Breast epithelium (tissue), 4 donors: ENCODE data around the gene NRXN2. TPM values are rescaled to one million over a fixed set of nuclear protein-coding genes. Genes with fewer than 3 reads are reported as not detected.
"Not testable (repeated sequence)": the region's sequence is repeated elsewhere in the genome, so short reads cannot be mapped to it uniquely, and the experiment has no call there.

Source experiments
- DNase-seq, 2 donors: peaks; one replicate each; pipeline ENCODE4 v3.0.0-alpha.2; 2019; ENCODE audit warnings: low spot score in 2 of 2
- H3K27ac ChIP-seq, 2 donors: fragments of 200-600 bp; sonication (generic) in 1 of 2; one replicate each; pipeline ENCODE4 v1.5.1; 2016 to 2019; ENCODE audit warnings: mild to moderate bottlenecking in 1 of 2
- H3K27me3 ChIP-seq, 2 donors: fragments of 200-600 bp; sonication (generic) in 1 of 2; one replicate each; pipeline versions ENCODE4 v1.5.1 to v1.6.0; 2017 to 2019; ENCODE audit warnings: control low read depth in 1 of 2, mild to moderate bottlenecking in 1 of 2
- H3K36me3 ChIP-seq: fragments of 200-600 bp; one replicate; pipeline ENCODE4 v1.5.1; 2019
- H3K4me1 ChIP-seq, 2 donors: fragments of 200-600 bp; sonication (generic); one replicate each; pipeline ENCODE4 v1.5.1; 2016 to 2019; ENCODE audit warnings: control low read depth in 1 of 2
- H3K4me3 ChIP-seq, 3 donors: fragments of 200-600 bp; sonication (generic); 1 replicate in 2 of 3; 2 replicates in 1 of 3; pipeline ENCODE4 v1.5.1; 2016 to 2019; ENCODE audit warnings: mild to moderate bottlenecking in 3 of 3, moderate library complexity in 2 of 3
- H3K9me3 ChIP-seq, 2 donors: fragments of 200-600 bp; sonication (generic) in 1 of 2; one replicate each; pipeline ENCODE4 v1.5.1; 2016 to 2019; ENCODE audit warnings: control low read depth in 1 of 2
- POLR2A ChIP-seq: fragments of 450-650 bp; IDR thresholded peaks from one replicate; pipeline ENCODE4 v1.6.1; 2016; ENCODE audit warnings: antibody characterized with exemption, mild to moderate bottlenecking, moderate library complexity
- POLR2AphosphoS5 ChIP-seq, 3 donors: sonication (generic); formaldehyde crosslinking; IDR thresholded peaks; one replicate each; pipeline ENCODE4 v1.6.1; 2017; ENCODE audit warnings: antibody characterized with exemption in 3 of 3
- intact Hi-C: fragments of 100-400 bp; cut with DNase I; formaldehyde crosslinking; loops from one replicate; pipeline ENCODE4 v1.15.1; 2023; ENCODE audit warnings: low total_unique reads
- total RNA-seq, 3 donors: library from RNA; depleted of rRNA; stranded (reverse); fragments of >200 nt; gene quantifications; one replicate each; pipeline ENCODE4 v1.1.0, GENCODE V29; 2016
- TF ChIP-seq, protein P1 (sequence below), 3 donors: fragments of 450-650 bp; IDR thresholded peaks; one replicate each; pipeline ENCODE4 v1.5.1; 2016 to 2017; ENCODE audit warnings: antibody characterized with exemption in 3 of 3, mild to moderate bottlenecking in 3 of 3, moderate library complexity in 3 of 3

Gene NRXN2
- total RNA-seq, 3 donors from 2014 or later = 1.8 to 4.3 (median 3.5) TPM

- DNase-seq = no peak
- TF ChIP-seq POLR2AphosphoS5 (IDR thresholded peaks at IDR 0.05) (no peak), POLR2A (no peak)
- TF ChIP-seq, protein P1, sequence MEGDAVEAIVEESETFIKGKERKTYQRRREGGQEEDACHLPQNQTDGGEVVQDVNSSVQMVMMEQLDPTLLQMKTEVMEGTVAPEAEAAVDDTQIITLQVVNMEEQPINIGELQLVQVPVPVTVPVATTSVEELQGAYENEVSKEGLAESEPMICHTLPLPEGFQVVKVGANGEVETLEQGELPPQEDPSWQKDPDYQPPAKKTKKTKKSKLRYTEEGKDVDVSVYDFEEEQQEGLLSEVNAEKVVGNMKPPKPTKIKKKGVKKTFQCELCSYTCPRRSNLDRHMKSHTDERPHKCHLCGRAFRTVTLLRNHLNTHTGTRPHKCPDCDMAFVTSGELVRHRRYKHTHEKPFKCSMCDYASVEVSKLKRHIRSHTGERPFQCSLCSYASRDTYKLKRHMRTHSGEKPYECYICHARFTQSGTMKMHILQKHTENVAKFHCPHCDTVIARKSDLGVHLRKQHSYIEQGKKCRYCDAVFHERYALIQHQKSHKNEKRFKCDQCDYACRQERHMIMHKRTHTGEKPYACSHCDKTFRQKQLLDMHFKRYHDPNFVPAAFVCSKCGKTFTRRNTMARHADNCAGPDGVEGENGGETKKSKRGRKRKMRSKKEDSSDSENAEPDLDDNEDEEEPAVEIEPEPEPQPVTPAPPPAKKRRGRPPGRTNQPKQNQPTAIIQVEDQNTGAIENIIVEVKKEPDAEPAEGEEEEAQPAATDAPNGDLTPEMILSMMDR (IDR thresholded peaks at IDR 0.05) = no peak
- Histone ChIP-seq H3K36me3 (no peaks in the 10 kb centered on the region), H3K9me3 (no peaks in the 10 kb centered on the region), H3K27me3 (peaks cover 10 to 81% of the 10 kb centered on the region in 2 donors), H3K27ac (no peak overlapping the region), H3K4me1 (peaks cover 0 to 3% of the 10 kb centered on the region in 2 donors), H3K4me3 (no peak overlapping the region)
- intact Hi-C loops = no loop called here
These were observed 11.0 kb downstream of the NRXN2 start for GRCh38 chr11:64711956-64712362.

- intact Hi-C loops = no loop called here
- Histone ChIP-seq H3K36me3 (no peaks in the 10 kb centered on the region), H3K27me3 (peaks cover 10 to 75% of the 10 kb centered on the region in 2 donors), H3K4me3 (no peak overlapping the region), H3K9me3 (no peaks in the 10 kb centered on the region), H3K4me1 (peaks cover 0 to 3% of the 10 kb centered on the region in 2 donors), H3K27ac (no peak overlapping the region)
- DNase-seq = no peak
- TF ChIP-seq POLR2A (no peak), POLR2AphosphoS5 (IDR thresholded peaks at IDR 0.05) (no peak)
- TF ChIP-seq, protein P1 (IDR thresholded peaks at IDR 0.05) = no peak
These were observed 11.7 kb downstream of the NRXN2 start for GRCh38 chr11:64711138-64711955.

- Histone ChIP-seq H3K4me3 (no peak overlapping the region), H3K27me3 (peaks cover 10 to 67% of the 10 kb centered on the region in 2 donors), H3K9me3 (no peaks in the 10 kb centered on the region), H3K27ac (no peak overlapping the region), H3K36me3 (no peaks in the 10 kb centered on the region), H3K4me1 (peaks cover 0 to 3% of the 10 kb centered on the region in 2 donors)
- intact Hi-C loops = no loop called here
- TF ChIP-seq, protein P1 (IDR thresholded peaks at IDR 0.05) = no peak
- TF ChIP-seq POLR2AphosphoS5 (IDR thresholded peaks at IDR 0.05) (no peak), POLR2A (no peak)
- DNase-seq = no peak
These were observed 12.4 kb downstream of the NRXN2 start for GRCh38 chr11:64710418-64711137.

DNA sequence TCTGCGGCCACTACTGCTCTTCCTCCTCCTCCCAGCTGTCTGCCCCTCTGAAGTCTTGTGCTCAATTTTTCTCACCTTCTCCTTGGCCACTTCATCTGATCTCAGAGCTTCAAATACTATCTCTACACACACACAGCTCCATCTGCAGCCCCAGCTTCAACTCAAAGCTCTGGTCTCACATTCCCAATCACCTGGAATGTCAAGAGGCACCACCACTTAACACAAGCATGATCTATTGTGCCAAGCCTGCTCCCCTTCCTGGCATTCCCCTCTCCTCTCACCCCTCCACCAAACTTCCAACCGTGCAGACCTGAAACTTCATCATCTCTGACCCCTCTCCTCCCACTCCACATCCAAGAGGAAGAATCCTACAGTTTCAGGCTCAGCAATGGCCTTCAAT lies 17.5 kb downstream of the NRXN2 start:
- no peak overlapping the region for H3K4me3 ChIP-seq
- no peak for DNase-seq
- H3K9me3 ChIP-seq = no peaks in the 10 kb centered on the region
- no peaks in the 10 kb centered on the region for H3K4me1 ChIP-seq
- no peak overlapping the region for H3K27ac ChIP-seq
- intact Hi-C loops = no loop called here
- H3K27me3 ChIP-seq = peaks cover 0 to 37% of the 10 kb centered on the region in 2 donors
- H3K36me3 ChIP-seq = no peaks in the 10 kb centered on the region
- TF ChIP-seq POLR2A (no peak), POLR2AphosphoS5 (IDR thresholded peaks at IDR 0.05) (no peak)
- TF ChIP-seq, protein P1 (IDR thresholded peaks at IDR 0.05) = no peak

- peaks cover 0 to 20% of the 10 kb centered on the region in 2 donors for H3K27me3 ChIP-seq
These were observed 19.9 kb downstream of the NRXN2 start for GRCh38 chr11:64703048-64703447.

DNA sequence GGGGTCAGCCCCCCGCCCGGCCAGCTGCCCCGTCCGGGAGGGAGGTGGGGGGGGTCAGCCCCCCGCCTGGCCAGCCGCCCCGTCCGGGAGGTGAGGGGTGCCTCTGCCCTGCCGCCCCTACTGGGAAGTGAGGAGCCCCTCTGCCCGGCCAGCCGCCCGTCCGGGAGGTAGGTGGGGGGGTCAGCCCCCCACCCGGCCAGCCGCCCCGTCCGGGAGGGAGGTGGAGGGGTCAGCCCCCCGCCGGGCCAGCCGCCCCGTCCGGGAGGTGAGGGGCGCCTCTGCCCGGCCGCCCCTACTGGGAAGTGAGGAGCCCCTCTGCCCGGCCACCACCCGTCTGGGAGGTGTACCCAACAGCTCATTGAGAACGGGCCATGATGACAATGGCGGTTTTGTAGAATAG lies 21.0 kb downstream of the NRXN2 start:
- H3K27me3 ChIP-seq = peaks cover 0 to 21% of the 10 kb centered on the region in 2 donors
- intact Hi-C loops, H3K9me3 ChIP-seq, H3K4me1 ChIP-seq, H3K27ac ChIP-seq, H3K4me3 ChIP-seq, DNase-seq, H3K36me3 ChIP-seq: not testable (repeated sequence)

More at GRCh38 chr11:64703048-64703447, 19.9 kb downstream of the NRXN2 start:
- Histone ChIP-seq H3K36me3 (no peaks in the 10 kb centered on the region), H3K4me1 (no peaks in the 10 kb centered on the region), H3K27ac (no peak overlapping the region), H3K4me3 (no peak overlapping the region), H3K9me3 (no peaks in the 10 kb centered on the region)
- intact Hi-C loops = no loop called here
- TF ChIP-seq POLR2AphosphoS5 (IDR thresholded peaks at IDR 0.05) (no peak), POLR2A (no peak)
- TF ChIP-seq, protein P1 (IDR thresholded peaks at IDR 0.05) = no peak
- DNase-seq = no peak
